Measurements from ENCODE around the gene PTGER3. TPM values are rescaled to one million over a fixed set of nuclear protein-coding genes. Genes with fewer than 3 reads are reported as not detected.

PTGER3 gene
- polyA plus RNA-seq, 1 of the 3 experiments (the other 2 are of a cell fraction), result 1.9 TPM

- Histone ChIP-seq H2AFZ (ENCODE audit: low read depth) (no peak overlapping the region), H3K36me3 (replicated peaks in 1 of 2; ENCODE audit: control insufficient read depth in 1 of 2, insufficient read depth in 2 of 2, low read length in 1 of 2) (peaks cover 95 to 99% of the 10 kb centered on the region in 2 experiments), H3K9ac (no peak overlapping the region), H3K4me3 (ENCODE audit: low read depth in 2 of 2, low read length in 1 of 2) (no peak overlapping the region), H3K27ac (ENCODE audit: low read depth in 2 of 2, low read length in 1 of 2) (no peak overlapping the region), H3K9me3 (no peaks in the 10 kb centered on the region), H3F3A (replicated peaks; ENCODE audit: insufficient read depth) (peaks cover 31% of the 10 kb centered on the region), H3K4me1 (ENCODE audit: control insufficient read depth in 1 of 2, insufficient read depth in 2 of 2, low read depth in 1 of 2, low read length in 1 of 2) (no peaks in the 10 kb centered on the region), H3K79me2 (ENCODE audit: insufficient read depth) (peaks cover 16% of the 10 kb centered on the region), H3K9me2 (no peaks in the 10 kb centered on the region), H3K27me3 (ENCODE audit: insufficient read depth) (no peaks in the 10 kb centered on the region), H3K4me2 (no peak overlapping the region), H4K20me1 (ENCODE audit: insufficient read depth) (peaks cover 8% of the 10 kb centered on the region; the same call in 1 of the 2 replicates)
- CTCF ChIA-PET, result no interaction called here
- POLR2A ChIA-PET, result no interaction called here
- TF ChIP-seq REST (IDR thresholded peaks at IDR 0.05; ENCODE audit: low read depth, low read length) (no peak), MEF2A (IDR thresholded peaks at IDR 0.05; ENCODE audit: borderline replicate concordance, low read depth) (no peak), EZH2phosphoT487 (IDR thresholded peaks at IDR 0.05; ENCODE audit: borderline replicate concordance, low read depth) (no peak), RAD21 (IDR thresholded peaks at IDR 0.05; ENCODE audit: low read length) (no peak), TCF12 (IDR thresholded peaks at IDR 0.05) (no peak), YY1 (IDR thresholded peaks at IDR 0.05; ENCODE audit: low read depth) (no peak), ELF1 (IDR thresholded peaks at IDR 0.05) (no peak), FOSL2 (IDR thresholded peaks at IDR 0.05; ENCODE audit: borderline replicate concordance, low read depth) (no peak), RXRA (IDR thresholded peaks at IDR 0.05; ENCODE audit: borderline replicate concordance, low read depth) (no peak), MXI1 (IDR thresholded peaks at IDR 0.05; ENCODE audit: low read depth, low read length) (no peak), NFIC (IDR thresholded peaks at IDR 0.05; ENCODE audit: borderline replicate concordance) (no peak), CHD2 (IDR thresholded peaks at IDR 0.05; ENCODE audit: low read length, partially characterized antibody) (no peak), NRF1 (IDR thresholded peaks at IDR 0.05; ENCODE audit: low read depth, low read length) (no peak), PBX3 (IDR thresholded peaks at IDR 0.05) (no peak), SIN3A (IDR thresholded peaks at IDR 0.05; ENCODE audit: borderline replicate concordance, low read depth, low read length) (no peak), SMC3 (IDR thresholded peaks at IDR 0.05; ENCODE audit: low read depth, low read length) (no peak)
- TF ChIP-seq, protein P1, sequence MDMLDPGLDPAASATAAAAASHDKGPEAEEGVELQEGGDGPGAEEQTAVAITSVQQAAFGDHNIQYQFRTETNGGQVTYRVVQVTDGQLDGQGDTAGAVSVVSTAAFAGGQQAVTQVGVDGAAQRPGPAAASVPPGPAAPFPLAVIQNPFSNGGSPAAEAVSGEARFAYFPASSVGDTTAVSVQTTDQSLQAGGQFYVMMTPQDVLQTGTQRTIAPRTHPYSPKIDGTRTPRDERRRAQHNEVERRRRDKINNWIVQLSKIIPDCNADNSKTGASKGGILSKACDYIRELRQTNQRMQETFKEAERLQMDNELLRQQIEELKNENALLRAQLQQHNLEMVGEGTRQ (IDR thresholded peaks at IDR 0.05; ENCODE audit: borderline replicate concordance, low read depth, low read length), result no peak
- TF ChIP-seq, protein P2, sequence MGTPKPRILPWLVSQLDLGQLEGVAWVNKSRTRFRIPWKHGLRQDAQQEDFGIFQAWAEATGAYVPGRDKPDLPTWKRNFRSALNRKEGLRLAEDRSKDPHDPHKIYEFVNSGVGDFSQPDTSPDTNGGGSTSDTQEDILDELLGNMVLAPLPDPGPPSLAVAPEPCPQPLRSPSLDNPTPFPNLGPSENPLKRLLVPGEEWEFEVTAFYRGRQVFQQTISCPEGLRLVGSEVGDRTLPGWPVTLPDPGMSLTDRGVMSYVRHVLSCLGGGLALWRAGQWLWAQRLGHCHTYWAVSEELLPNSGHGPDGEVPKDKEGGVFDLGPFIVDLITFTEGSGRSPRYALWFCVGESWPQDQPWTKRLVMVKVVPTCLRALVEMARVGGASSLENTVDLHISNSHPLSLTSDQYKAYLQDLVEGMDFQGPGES (IDR thresholded peaks at IDR 0.05; ENCODE audit: low read depth, low read length), result no peak
- TF ChIP-seq, protein P3, sequence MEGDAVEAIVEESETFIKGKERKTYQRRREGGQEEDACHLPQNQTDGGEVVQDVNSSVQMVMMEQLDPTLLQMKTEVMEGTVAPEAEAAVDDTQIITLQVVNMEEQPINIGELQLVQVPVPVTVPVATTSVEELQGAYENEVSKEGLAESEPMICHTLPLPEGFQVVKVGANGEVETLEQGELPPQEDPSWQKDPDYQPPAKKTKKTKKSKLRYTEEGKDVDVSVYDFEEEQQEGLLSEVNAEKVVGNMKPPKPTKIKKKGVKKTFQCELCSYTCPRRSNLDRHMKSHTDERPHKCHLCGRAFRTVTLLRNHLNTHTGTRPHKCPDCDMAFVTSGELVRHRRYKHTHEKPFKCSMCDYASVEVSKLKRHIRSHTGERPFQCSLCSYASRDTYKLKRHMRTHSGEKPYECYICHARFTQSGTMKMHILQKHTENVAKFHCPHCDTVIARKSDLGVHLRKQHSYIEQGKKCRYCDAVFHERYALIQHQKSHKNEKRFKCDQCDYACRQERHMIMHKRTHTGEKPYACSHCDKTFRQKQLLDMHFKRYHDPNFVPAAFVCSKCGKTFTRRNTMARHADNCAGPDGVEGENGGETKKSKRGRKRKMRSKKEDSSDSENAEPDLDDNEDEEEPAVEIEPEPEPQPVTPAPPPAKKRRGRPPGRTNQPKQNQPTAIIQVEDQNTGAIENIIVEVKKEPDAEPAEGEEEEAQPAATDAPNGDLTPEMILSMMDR (IDR thresholded peaks at IDR 0.05), result no peak
- TF ChIP-seq, protein P4, sequence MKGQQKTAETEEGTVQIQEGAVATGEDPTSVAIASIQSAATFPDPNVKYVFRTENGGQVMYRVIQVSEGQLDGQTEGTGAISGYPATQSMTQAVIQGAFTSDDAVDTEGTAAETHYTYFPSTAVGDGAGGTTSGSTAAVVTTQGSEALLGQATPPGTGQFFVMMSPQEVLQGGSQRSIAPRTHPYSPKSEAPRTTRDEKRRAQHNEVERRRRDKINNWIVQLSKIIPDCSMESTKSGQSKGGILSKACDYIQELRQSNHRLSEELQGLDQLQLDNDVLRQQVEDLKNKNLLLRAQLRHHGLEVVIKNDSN (IDR thresholded peaks at IDR 0.05; ENCODE audit: borderline replicate concordance, low read depth), result no peak
- 76% methylated on average over 6 of the region's 6 CpGs for WGBS (ENCODE audit: low lambda C conversion rate)
- no peak for DNase-seq
Observed at GRCh38 chr1:71068325-71069240, 21.0 kb upstream of the PTGER3 start.

Measured in SK-N-SH (cell line).